ENCODE measurements around the gene C19orf25. TPM values are rescaled to one million over a fixed set of nuclear protein-coding genes. Genes with fewer than 3 reads are reported as not detected.

The C19orf25 gene
- total and polyA plus RNA-seq, 2 of the 13 experiments (the other 11 are each of a cell fraction or from before 2014, with no cell fraction given), result 14.2 to 32.4 TPM

DNA sequence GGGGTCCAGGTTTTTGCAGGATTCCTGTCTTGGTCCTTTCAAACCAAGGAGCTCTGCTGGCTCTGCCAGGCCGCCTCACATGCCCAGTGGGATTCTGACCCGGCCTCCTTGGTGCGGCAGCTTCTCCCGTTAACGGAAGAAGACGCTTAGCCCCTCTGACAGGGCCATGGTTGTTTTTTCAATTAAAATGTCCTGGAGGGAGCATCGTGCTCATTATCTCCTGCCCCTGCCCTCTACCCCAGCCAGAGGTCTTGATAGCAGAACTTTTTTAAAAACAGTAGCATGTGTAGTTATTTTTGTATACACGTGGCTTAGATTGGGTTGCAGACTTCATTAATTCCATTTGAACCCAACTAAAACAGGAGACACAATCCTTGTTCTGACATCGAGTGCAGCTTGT is 52.3 kb downstream of the C19orf25 start (continued):
- TF ChIP-seq, protein P1, sequence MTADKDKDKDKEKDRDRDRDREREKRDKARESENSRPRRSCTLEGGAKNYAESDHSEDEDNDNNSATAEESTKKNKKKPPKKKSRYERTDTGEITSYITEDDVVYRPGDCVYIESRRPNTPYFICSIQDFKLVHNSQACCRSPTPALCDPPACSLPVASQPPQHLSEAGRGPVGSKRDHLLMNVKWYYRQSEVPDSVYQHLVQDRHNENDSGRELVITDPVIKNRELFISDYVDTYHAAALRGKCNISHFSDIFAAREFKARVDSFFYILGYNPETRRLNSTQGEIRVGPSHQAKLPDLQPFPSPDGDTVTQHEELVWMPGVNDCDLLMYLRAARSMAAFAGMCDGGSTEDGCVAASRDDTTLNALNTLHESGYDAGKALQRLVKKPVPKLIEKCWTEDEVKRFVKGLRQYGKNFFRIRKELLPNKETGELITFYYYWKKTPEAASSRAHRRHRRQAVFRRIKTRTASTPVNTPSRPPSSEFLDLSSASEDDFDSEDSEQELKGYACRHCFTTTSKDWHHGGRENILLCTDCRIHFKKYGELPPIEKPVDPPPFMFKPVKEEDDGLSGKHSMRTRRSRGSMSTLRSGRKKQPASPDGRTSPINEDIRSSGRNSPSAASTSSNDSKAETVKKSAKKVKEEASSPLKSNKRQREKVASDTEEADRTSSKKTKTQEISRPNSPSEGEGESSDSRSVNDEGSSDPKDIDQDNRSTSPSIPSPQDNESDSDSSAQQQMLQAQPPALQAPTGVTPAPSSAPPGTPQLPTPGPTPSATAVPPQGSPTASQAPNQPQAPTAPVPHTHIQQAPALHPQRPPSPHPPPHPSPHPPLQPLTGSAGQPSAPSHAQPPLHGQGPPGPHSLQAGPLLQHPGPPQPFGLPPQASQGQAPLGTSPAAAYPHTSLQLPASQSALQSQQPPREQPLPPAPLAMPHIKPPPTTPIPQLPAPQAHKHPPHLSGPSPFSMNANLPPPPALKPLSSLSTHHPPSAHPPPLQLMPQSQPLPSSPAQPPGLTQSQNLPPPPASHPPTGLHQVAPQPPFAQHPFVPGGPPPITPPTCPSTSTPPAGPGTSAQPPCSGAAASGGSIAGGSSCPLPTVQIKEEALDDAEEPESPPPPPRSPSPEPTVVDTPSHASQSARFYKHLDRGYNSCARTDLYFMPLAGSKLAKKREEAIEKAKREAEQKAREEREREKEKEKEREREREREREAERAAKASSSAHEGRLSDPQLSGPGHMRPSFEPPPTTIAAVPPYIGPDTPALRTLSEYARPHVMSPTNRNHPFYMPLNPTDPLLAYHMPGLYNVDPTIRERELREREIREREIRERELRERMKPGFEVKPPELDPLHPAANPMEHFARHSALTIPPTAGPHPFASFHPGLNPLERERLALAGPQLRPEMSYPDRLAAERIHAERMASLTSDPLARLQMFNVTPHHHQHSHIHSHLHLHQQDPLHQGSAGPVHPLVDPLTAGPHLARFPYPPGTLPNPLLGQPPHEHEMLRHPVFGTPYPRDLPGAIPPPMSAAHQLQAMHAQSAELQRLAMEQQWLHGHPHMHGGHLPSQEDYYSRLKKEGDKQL (CRISPR knock-in tag; IDR thresholded peaks at IDR 0.05; ENCODE audit: low read depth), result no peak
- TF ChIP-seq ZNF878 (CRISPR knock-in tag; IDR thresholded peaks at IDR 0.05), result no peak
- no peak for TF ChIP-seq NR1H2 (CRISPR knock-in tag; IDR thresholded peaks at IDR 0.05; ENCODE audit: borderline replicate concordance, low read depth)
- TF ChIP-seq SOX5 (CRISPR knock-in tag; IDR thresholded peaks at IDR 0.05; ENCODE audit: borderline replicate concordance), result no peak

DNA sequence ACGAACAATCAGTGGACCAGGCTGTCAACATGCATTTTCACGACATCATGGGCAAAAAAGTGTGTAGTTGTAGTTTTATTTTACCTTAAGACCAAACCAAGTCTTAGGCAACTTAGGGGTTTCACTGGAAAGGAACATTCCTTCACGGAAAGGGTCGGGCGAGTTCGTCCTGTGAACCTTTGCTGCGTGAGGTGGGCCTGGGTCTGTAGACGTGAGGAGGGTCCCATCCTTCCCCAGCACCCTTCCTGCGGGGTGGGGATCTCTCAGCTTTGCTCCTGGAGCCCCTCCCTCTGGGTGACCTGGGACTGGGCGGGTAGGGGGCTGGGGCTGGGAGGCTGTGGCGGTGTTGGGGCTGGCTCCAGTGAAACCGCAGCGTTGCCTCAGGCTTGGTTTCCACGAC is 53.1 kb downstream of the C19orf25 start:
- no TSS peak for BruUV-seq (replicated peaks)
- Histone ChIP-seq H3K27me3 (ENCODE audit: control insufficient read depth in 1 of 2, insufficient read depth in 2 of 2, low read length in 2 of 2) (no peaks in the 10 kb centered on the region), H2AFZ (ENCODE audit: low read length) (no peak overlapping the region), H3K79me2 (ENCODE audit: insufficient read depth, low read length) (peaks cover 33% of the 10 kb centered on the region), H3K4me1 (ENCODE audit: insufficient read depth, low read length) (peaks cover 41% of the 10 kb centered on the region), H4K20me1 (ENCODE audit: insufficient read depth, low read length) (peaks cover 15% of the 10 kb centered on the region), H3K36me3 (replicated peaks in 1 of 2; ENCODE audit: control insufficient read depth in 1 of 2, insufficient read depth in 2 of 2, low read length in 2 of 2) (peaks cover 31 to 76% of the 10 kb centered on the region in 2 experiments), H3K4me3 (replicated peaks in 1 of 3; ENCODE audit: insufficient read depth in 1 of 3, low read depth in 2 of 3, low read length in 3 of 3) (no peak overlapping the region), H3K27ac (ENCODE audit: extremely low read length, insufficient read depth, low read length) (no peak overlapping the region), H3K9me3 (ENCODE audit: low read length) (no peaks in the 10 kb centered on the region), H3K4me2 (ENCODE audit: low read depth, low read length) (no peak overlapping the region), H3K9ac (ENCODE audit: insufficient read depth, low read depth, low read length) (no peak overlapping the region)
- WGBS (ENCODE audit: low lambda C conversion rate), result 96% methylated on average over 12 of the region's 14 CpGs
- intact Hi-C loops (cut with micrococcal nuclease; ENCODE audit: unreplicated experiment) (no loop called here), in situ Hi-C loops (cut with HindIII; ENCODE audit: extremely low pct_ligation_motif_present, low pct_unique_long_range_greater_than_20kb) (no loop called here)
- POLR2A ChIA-PET, result no interaction called here
- FAIRE-seq (no peak), DNase-seq (ENCODE audit: low spot score) (no peak), ATAC-seq (no peak)
- TF ChIP-seq, protein P2, sequence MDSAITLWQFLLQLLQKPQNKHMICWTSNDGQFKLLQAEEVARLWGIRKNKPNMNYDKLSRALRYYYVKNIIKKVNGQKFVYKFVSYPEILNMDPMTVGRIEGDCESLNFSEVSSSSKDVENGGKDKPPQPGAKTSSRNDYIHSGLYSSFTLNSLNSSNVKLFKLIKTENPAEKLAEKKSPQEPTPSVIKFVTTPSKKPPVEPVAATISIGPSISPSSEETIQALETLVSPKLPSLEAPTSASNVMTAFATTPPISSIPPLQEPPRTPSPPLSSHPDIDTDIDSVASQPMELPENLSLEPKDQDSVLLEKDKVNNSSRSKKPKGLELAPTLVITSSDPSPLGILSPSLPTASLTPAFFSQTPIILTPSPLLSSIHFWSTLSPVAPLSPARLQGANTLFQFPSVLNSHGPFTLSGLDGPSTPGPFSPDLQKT (CRISPR knock-in tag; IDR thresholded peaks at IDR 0.05; ENCODE audit: borderline replicate concordance), result no peak
- TF ChIP-seq, protein P3, sequence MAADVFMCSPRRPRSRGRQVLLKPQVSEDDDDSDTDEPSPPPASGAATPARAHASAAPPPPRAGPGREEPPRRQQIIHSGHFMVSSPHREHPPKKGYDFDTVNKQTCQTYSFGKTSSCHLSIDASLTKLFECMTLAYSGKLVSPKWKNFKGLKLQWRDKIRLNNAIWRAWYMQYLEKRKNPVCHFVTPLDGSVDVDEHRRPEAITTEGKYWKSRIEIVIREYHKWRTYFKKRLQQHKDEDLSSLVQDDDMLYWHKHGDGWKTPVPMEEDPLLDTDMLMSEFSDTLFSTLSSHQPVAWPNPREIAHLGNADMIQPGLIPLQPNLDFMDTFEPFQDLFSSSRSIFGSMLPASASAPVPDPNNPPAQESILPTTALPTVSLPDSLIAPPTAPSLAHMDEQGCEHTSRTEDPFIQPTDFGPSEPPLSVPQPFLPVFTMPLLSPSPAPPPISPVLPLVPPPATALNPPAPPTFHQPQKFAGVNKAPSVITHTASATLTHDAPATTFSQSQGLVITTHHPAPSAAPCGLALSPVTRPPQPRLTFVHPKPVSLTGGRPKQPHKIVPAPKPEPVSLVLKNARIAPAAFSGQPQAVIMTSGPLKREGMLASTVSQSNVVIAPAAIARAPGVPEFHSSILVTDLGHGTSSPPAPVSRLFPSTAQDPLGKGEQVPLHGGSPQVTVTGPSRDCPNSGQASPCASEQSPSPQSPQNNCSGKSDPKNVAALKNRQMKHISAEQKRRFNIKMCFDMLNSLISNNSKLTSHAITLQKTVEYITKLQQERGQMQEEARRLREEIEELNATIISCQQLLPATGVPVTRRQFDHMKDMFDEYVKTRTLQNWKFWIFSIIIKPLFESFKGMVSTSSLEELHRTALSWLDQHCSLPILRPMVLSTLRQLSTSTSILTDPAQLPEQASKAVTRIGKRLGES (CRISPR knock-in tag; IDR thresholded peaks at IDR 0.05; ENCODE audit: borderline replicate concordance), result no peak
- CTCF ChIA-PET (ENCODE audit: low intra/inter-chr PET ratio, low total read pairs), result no interaction called here
